Measurements from ENCODE around the gene NPLOC4.
A peak's percentile ranks its signal among the peaks of the same experiment; 100 is the strongest.
"Not testable (repeated sequence)": the region's sequence is repeated elsewhere in the genome, so short reads cannot be mapped to it uniquely, and the experiment has no call there.

NPLOC4 gene

DNA sequence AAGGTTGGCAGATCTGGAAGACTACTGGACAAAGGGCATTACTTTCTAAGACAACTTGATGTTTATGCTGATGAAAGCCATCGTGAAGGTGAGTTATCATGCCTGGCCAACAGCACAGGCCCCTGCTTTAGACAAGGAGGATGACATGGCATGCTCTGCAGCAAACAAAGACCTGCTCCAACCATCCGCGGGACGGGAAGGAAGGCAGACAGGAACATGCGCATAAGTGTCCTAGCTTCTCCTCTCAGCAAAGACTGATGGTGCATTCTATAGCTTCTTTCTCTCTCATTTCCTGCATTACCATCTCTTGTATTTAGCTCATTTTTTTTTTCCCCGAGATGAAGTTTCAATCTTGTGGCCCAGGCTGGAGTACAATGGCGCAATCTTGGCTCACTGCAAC lies 5.4 kb downstream of the NPLOC4 start:
- DNase-seq (ENCODE audit: low read depth), result no peak

GRCh38 chr17:81630274-81630673 lies 6.6 kb downstream of the NPLOC4 start:
- DNase-seq (ENCODE audit: low read depth), result no peak

- DNase-seq (ENCODE audit: low read depth), result no peak
Observed at GRCh38 chr17:81621494-81622130, 15.3 kb downstream of the NPLOC4 start.

DNA sequence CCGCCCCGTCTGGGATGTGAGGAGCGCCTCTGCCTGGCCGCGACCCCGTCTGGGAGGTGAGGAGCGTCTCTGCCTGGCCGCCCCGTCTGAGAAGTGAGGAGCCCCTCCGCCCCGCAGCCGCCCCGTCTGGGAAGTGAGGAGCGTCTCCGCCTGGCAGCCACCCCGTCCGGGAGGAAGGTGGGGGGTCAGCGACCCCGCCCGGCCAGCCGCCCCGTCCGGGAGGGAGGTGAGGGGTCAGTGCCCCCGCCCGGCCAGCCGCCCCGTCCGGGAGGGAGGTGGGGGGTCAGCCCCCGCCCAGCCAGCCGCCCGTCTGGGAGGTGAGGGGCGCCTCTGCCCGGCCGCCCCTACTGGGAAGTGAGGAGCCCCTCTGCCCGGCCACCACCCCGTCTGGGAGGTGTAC lies 18.6 kb downstream of the NPLOC4 start:
- not testable (repeated sequence) for DNase-seq (ENCODE audit: low read depth)

DNA sequence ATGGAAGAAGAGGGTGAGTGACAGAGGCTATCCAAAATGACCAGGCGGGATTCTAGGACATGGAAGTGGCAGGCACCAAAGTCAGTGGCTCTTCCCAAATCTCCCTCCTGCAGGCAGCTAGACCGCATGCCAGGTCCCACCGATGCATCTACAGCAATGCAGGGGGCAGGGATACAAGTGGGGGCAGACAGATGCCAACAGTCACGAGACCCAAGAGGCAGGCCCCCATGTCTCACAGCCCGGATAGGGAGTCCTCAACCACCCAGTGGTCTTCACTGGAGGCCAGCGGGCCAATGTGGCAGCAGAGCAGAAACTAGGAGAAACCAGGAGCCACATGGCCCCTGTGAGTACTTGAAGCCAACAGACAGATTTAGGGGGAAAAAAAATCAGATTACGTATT lies 20.0 kb downstream of the NPLOC4 start:
- no peak for DNase-seq (ENCODE audit: low read depth)

GRCh38 chr17:81615401-81615930 lies 21.4 kb downstream of the NPLOC4 start:
- no peak for DNase-seq (ENCODE audit: low read depth)

DNA sequence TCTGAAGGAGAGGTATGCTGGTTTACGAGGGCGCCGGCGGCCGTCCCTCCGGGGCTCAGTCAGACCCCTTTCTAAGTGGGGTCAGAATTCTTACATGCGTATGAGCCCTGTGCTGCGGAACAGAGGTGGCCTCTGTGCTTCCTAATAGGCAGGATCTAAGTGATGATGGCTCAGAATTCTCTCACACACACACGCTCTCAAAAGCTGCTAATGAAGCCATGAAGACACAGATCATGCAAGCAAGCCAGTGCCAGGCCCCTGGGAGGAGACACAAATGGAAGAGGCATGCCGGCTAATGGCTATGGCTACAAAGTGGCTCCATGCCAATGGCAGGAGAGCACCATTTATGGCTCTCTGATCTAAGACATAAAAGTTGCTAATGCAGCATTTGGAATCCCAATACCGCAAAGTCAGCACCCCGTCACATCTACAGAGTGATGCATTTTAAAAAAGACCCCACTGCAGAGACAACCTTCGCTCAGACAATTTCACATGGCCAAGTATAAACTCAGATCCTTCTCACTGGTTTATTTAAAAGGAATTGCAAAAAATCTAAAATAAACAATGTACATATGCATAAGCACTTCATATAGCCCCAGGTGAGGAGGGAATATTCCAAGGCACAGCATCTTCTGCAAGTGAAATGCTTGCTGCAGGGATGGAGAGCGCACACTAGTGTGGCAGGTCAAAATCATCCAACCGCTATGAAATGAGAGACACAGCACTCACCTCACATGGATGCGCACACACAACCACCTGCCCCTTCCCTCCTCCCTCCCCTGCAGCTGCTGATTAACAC lies 24.5 kb downstream of the NPLOC4 start:
- no peak for DNase-seq (ENCODE audit: low read depth)

GRCh38 chr17:81609541-81610311 lies 27.2 kb downstream of the NPLOC4 start:
- DNase-seq (ENCODE audit: low read depth), result no peak

DNA sequence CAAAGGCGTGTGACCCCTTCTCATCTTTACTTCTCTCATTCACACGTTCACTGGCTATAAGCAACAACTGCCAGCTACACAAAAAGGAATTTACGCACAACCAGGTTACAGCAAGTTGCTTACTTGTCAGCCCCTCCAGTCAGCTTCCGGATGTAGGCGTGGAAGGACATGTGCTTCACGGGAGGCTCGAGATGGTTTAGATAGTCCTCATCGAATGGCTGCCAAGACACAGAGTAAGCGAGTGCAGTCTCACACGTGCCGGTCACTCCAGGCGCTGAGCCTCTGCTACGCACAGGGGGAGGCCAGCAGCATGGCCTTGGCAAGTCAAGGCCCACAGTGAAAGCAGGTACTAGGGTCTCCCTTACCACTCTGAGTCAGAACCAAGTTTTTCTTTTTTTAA lies 28.3 kb downstream of the NPLOC4 start:
- no peak for DNase-seq (ENCODE audit: low read depth)

GRCh38 chr17:81608082-81608481 lies 28.8 kb downstream of the NPLOC4 start:
- peak; percentile 22 for DNase-seq (ENCODE audit: low read depth)

GRCh38 chr17:81607431-81607830 lies 29.5 kb downstream of the NPLOC4 start:
- no peak for DNase-seq (ENCODE audit: low read depth)

DNA sequence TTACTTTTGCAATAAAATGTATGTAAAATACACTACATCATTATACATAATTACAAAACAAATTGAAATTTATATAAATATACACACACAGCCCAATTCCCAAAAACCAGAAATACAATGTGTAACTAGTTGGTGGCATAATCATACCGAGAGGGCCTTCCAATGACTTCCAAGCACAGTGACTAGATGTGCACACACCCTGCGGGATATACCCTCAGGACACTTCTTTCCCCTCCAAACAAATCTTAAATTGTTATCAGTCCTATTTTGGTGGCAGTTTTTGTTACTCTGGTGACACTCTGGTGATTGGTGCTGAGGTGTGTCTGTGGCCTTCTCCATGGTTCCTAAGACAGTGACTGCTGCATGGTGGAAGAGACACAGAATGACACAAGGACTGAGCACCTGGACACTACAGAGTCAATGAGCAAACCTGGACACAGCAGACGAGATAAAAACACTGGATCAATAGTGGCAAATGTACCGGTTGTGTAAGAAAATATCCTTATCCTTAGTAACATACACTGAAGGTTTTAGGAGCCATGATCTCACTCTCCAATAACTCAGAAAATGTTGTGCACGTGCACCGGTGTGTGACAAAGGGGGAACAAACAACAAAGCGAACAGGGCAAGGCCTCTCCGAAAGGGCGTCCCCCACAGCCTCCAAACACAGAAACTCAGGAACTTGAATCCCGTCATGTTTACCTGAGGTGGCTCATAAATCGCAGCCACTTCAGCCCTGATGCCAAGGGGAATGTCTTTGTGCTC lies 32.9 kb downstream of the NPLOC4 start:
- DNase-seq (ENCODE audit: low read depth), result no peak

- no peak for DNase-seq (ENCODE audit: low read depth)
Observed at GRCh38 chr17:81601525-81602120, 35.3 kb downstream of the NPLOC4 start.

GRCh38 chr17:81599719-81600486 lies 37.0 kb downstream of the NPLOC4 start:
- DNase-seq (ENCODE audit: low read depth), result no peak

DNA sequence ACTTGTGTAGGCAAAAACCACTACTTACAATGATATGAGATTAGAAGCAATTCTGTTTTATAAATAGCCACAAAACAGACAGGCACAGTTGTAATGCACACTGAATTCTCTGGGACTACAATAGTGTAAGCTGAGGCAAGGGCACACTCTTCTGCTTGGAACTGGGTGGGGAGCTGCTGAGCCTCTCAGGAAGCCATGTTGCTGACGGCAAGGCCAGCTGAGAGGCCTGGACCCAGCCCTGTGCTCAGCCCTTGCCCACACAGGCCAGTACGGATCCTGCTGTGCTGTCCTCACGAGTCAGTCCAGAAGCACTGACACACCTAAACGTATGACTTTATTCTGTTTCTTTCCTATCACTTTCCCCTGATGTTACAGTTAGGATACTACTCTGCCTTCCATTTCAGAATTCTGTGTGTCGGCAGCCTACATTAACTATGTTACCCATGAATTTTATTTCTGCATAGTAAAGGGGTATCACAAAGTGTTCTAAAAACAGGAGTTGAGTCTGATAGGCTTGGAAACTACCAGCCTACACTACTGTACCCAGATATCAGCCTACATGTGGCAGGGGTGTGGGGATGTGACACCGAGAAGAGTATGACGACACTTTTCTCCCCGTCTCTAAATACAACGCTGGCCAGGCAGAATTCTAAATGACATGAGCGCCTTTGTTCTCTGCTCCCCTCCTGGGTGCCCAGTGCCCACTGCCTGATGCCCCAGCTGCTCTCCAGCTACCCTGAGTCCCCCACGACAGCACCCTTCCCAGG lies 43.6 kb downstream of the NPLOC4 start:
- DNase-seq (ENCODE audit: low read depth), result no peak

- no peak for DNase-seq (ENCODE audit: low read depth)
Observed at GRCh38 chr17:81591971-81592370, 44.9 kb downstream of the NPLOC4 start.

DNA sequence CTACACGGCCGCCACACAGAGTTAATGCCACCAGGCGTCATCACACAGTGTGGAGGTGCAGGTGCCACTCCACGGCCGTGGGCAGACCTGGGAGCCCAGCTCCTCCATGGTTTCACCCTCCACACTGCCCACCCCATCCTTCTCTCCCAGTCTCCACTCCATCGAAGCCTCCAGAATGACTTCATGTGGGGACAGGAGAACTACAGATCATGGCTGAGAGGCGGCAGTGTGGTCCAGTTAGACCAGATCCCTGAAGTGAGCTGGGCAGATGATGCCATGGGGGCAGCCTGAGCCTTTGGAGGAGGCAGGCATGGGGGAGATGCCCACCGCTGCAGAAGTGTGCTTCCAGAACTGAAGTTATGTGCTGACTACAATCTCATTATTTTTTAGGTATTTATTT lies 46.8 kb downstream of the NPLOC4 start:
- DNase-seq (ENCODE audit: low read depth), result no peak

GRCh38 chr17:81589612-81590011 lies 47.3 kb downstream of the NPLOC4 start:
- DNase-seq (ENCODE audit: low read depth), result no peak

DNA sequence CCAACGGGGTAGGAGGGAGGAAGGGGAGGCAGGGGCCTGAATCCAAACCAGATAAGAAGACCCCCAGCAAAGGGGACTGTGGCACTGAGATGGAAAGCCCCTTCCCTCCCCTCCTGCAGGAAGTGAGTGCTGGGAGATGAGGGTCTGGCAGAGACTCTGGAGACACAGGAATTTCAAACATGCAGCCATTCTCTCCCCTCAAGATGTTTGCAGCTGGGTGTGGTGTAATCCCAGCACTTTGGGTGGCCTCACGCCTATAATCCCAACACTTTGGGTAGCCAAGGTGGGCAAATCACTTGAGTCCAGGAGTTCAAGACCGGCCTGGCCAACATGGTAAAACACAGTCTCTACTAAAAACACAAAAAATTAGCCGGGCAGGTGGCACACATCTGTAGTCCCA lies 50.8 kb downstream of the NPLOC4 start:
- no peak for DNase-seq (ENCODE audit: low read depth)

- not testable (repeated sequence) for DNase-seq (ENCODE audit: low read depth)
Observed at GRCh38 chr17:81584771-81585170, 52.1 kb downstream of the NPLOC4 start.
